ENCODE results near the gene PLXNA2.

- TF ChIP-seq CTCF (conservative IDR thresholded peaks at IDR 0.05; ENCODE audit: low read depth, low read length): no peak
- TF ChIP-seq EZH2 (IDR thresholded peaks at IDR 0.05; ENCODE audit: borderline replicate concordance, low read depth, low read length, poor library complexity, severe bottlenecking): no peak
Observed at GRCh38 chr1:208206092-208206698, 38.0 kb downstream of the PLXNA2 start.
